Left colon (tissue), 2 donors: ENCODE measurements around the gene ARHGAP9. TPM values are rescaled to one million over a fixed set of nuclear protein-coding genes. Genes with fewer than 3 reads are reported as not detected.
"Not testable (repeated sequence)": the region's sequence is repeated elsewhere in the genome, so short reads cannot be mapped to it uniquely, and the experiment has no call there.

ENCODE experiments used
- ATAC-seq: fragments of 200-7000 bp; cut with Tn5 transposase; one replicate; pipeline ENCODE4 v1.9.1; 2020; ENCODE audit warnings: mild to moderate bottlenecking, moderate library complexity
- DNase-seq, 2 donors: peaks; one replicate each; pipeline ENCODE4 v3.0.0-alpha.2; 2020
- intact Hi-C, 2 donors: fragments of 100-400 bp; cut with DNase I in 1 of 2; cut with micrococcal nuclease in 1 of 2; formaldehyde crosslinking; loops; one replicate each; pipeline versions ENCODE4 v1.11.2 to v1.14.0; 2022; cut with DNase I, micrococcal nuclease
- total RNA-seq, 2 donors: library from RNA; stranded (reverse); fragmentation: NEBNext Ultra II Directional; extraction: Animal tissue kit (Norgen Biotek cat#: 25700); gene quantifications; one replicate each; pipeline ENCODE4 v1.2.1, GENCODE V29; 2021
- donor health status: DM: no; HTN: no; CAD: no.
- donor health status: DM: yes; HTN: yes; CAD: no.

ARHGAP9 gene
- total RNA-seq, 2 donors from 2014 or later, result 6.4 to 11.4 TPM

DNA sequence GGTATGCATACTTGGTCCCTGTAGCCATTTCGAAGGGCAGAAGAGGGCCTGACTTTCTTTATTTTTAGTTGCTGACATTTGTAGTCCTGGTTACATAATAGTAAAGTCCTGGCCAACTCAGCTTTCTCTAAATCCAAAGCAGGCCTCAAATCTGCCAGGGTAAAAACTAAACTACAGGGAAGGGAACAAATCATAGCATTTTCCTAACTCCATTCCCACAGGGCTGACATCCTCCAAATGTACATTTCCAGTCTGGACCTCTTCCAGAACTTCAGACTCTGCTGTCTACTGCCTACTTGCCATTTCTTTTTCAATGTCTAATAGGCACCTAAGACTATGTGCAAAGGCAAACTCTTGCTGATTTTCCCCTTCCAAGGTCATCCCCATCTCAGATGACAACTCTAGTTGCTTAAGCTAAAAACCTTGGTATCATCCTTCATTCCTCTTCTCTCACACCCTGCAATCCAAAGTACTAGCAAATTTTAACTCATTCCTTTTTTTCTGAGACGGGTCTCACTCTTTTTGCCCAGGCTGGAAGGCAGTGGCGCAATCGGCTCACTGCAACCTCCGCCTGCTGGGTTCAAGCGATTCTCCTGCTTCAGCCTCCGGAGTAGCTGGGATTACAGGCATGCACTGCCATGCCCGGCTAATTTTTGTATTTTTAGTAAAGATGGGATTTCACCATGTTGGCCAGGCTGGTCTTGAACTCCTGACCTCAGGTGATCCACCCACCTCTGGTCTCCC, 38.7 kb upstream of the ARHGAP9 start:
- intact Hi-C loops, result no loop called here
- ATAC-seq, result no peak
- DNase-seq, result no peak

DNA sequence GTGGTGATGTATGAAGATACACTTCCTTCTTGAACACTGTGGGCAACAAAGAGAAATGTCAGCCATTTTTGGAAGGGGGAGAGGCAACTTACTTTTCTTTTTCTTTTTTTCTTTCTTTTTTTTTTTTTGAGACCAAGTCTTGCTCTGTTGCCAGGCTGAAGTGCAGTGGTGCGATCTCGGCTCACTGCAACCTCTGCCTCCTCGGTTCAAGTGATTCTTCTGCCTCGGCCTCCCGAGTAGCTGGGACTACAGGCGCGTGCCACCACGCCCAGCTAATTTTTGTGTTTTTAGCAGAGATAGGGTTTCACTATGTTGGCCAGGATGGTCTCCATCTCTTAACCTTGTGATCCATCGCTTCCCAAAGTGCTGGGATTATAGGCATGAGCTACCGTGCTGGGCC, 38.1 kb upstream of the ARHGAP9 start:
- intact Hi-C loops, DNase-seq, ATAC-seq: not testable (repeated sequence)

DNA sequence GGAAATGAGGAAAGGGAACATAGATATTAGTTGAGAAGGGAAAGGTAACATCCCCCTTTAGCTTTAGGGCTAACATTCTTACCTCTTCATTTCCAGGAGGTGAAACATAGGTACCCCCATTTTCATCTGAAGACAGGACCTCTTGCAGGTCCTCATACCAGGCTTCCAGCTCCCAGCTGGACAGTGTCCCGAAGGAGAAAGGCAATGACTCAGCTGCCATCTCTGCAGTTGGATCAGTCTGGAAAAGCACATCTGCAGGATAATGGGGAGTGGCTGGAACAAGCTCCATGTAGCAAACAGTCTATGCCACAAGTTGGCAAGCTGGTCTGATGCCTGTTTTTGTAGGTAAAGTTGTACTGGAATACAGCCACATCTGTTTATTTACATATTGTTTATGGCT, 37.5 kb upstream of the ARHGAP9 start:
- intact Hi-C loops, result no loop called here
- no peak for ATAC-seq
- DNase-seq, result no peak

GRCh38 chr12:57516617-57517153, 37.0 kb upstream of the ARHGAP9 start:
- intact Hi-C loops, result no loop called here
- no peak for ATAC-seq
- no peak for DNase-seq

GRCh38 chr12:57515934-57516541, 36.4 kb upstream of the ARHGAP9 start:
- ATAC-seq, result no peak
- DNase-seq, result no peak
- intact Hi-C loops, result no loop called here

GRCh38 chr12:57515408-57515933, 35.8 kb upstream of the ARHGAP9 start:
- no peak for ATAC-seq
- no peak for DNase-seq
- intact Hi-C loops, result no loop called here

GRCh38 chr12:57514720-57515407, 35.2 kb upstream of the ARHGAP9 start:
- no peak for DNase-seq
- ATAC-seq, result no peak
- intact Hi-C loops, result no loop called here

DNA sequence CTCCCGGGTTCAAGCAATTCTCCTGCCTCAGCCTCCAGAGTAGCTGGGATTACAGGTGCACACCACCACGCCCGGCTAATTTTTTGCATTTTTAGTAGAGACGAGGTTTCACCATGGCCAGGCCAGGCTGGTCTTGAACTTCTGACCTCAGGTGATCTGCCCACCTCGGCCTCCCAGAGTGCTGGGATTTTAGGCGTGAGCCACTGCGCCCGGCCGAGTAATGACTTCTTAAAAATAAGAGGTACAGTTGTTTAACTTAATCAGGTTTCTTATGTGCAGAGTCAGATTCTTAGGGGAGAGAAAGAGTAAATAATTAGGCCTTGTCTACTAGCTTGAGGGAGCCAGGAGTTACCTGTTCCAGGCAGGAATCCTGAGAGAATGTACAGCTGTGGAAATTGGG, 34.6 kb upstream of the ARHGAP9 start:
- intact Hi-C loops, ATAC-seq, DNase-seq: not testable (repeated sequence)

- DNase-seq, ATAC-seq, intact Hi-C loops: not testable (repeated sequence)
Measured at GRCh38 chr12:57513677-57514076, 34.0 kb upstream of the ARHGAP9 start.

GRCh38 chr12:57513266-57513665, 33.6 kb upstream of the ARHGAP9 start:
- ATAC-seq (no peak), DNase-seq (no peak)
- intact Hi-C loops, result no loop called here

DNA sequence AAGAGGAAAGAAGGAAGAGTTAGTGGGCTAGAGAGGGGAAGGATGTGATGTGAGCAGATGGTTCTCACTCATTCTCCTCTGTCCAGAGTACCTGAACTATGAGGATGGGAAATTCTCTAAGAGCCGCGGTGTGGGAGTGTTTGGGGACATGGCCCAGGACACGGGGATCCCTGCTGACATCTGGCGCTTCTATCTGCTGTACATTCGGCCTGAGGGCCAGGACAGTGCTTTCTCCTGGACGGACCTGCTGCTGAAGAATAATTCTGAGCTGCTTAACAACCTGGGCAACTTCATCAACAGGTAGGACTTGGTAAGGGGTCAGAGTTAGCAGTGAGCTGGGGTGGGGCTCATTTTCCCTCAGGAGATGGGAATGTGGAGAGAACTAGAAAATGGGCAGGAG, 33.0 kb upstream of the ARHGAP9 start:
- intact Hi-C loops, result no loop called here
- no peak for DNase-seq
- ATAC-seq, result no peak

DNA sequence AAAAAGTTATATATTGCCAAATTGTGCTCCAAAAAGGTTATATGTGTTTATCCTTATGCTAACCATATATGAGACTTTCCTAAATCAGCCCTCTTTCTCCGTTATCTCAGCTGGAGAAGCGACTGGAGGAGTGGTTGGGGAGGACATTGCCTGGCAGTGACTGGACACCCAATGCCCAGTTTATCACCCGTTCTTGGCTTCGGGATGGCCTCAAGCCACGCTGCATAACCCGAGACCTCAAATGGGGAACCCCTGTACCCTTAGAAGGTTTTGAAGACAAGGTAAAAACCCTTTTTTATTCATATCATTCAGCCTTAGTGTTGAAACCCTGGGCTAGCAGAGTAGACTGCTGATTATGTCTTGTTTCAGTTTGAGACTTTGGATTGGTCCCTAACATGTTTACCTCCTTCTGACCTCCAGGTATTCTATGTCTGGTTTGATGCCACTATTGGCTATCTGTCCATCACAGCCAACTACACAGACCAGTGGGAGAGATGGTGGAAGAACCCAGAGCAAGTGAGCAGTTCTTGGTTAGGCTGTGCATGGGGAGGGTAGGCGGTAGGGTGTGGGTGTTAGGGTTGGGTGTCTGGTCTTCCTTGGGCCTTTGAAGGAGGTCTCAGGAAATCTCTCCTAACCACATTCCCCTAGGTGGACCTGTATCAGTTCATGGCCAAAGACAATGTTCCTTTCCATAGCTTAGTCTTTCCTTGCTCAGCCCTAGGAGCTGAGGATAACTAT, 32.1 kb upstream of the ARHGAP9 start:
- intact Hi-C loops, result no loop called here
- DNase-seq (no peak), ATAC-seq (no peak)

DNA sequence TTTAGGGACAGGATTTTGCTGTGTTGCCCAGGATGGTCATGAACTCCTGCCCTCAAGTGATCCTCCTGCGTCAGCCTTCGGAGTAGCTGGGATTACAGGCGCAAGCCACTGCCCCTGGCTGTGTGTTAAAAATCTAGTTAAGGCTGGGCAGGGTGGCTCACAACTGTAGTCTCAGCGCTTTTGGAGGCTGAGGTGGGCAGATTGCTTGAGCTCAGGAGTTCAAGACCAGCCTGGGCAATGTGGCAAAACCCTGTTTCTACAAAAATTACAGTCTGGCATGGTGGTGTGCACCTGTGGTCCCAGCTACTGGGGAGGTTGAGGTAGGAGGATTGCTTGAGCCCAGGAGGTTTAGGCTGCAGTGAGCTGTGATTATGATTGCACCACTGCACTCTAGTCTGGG, 31.5 kb upstream of the ARHGAP9 start:
- intact Hi-C loops, result no loop called here
- DNase-seq (no peak), ATAC-seq (no peak)

GRCh38 chr12:57507796-57508195, 28.1 kb upstream of the ARHGAP9 start:
- DNase-seq, intact Hi-C loops, ATAC-seq: not testable (repeated sequence)

DNA sequence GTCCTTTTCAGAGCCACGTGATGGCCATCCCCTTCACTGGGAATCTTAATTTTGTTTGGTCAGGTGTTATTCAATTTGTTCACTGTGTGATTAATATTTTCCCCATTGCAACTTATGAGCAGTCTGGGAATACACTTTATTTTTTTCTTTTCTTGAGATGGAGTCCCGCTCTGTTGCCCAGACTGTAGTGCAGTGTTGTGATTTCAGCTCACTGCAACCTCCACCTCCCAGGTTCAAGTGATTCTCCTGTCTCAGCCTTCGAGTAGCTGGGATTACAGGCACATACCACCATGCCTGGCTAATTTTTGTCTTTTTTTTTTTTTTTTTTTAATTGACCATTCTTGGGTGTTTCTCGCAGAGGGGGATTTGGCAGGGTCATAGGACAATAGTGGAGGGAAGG, 26.9 kb upstream of the ARHGAP9 start:
- ATAC-seq, DNase-seq, intact Hi-C loops: not testable (repeated sequence)

DNA sequence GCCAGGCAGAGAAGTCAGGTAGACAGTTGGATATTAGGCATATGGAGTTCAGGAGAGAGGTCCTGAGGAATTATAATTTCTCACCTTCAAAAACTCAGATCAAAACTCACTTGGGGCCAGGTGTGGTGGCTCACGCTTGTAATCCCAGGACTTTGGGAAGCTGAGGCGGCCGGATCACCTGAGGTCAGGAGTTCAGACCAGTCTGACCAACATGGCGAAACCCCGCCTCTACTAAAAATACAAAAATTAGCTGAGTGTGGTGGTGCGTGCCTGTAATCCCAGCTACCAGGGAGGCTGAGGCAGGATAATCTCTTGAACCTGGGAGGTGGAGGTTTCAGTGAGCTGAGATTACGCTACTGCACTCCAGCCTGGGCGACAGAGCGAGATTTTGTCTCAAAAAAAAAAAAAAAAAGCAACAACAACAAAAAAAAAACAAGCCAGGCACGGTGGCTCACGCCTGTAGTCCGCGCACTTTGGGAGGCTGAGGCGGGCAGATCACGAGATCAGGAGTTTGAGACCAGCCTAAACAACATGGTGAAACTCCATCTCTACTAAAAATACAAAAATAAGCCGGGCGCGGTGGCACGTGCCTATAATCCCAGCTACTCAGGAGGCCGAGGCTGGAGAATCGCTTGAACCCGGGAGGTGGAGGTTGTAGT, 22.8 kb upstream of the ARHGAP9 start:
- intact Hi-C loops, DNase-seq, ATAC-seq: not testable (repeated sequence)

- DNase-seq, result no peak
- ATAC-seq, result no peak
- intact Hi-C loops, result no loop called here
Measured at GRCh38 chr12:57500213-57500612, 20.5 kb upstream of the ARHGAP9 start.

- intact Hi-C loops, result no loop called here
- ATAC-seq (no peak), DNase-seq (no peak)
Measured at GRCh38 chr12:57498571-57498970, 18.9 kb upstream of the ARHGAP9 start.
